Measurements from ENCODE around the gene SOX2.
"Not testable (repeated sequence)": the region's sequence is repeated elsewhere in the genome, so short reads cannot be mapped to it uniquely, and the experiment has no call there.

The SOX2 gene

GRCh38 chr3:181764033-181764432 is 52.3 kb downstream of the SOX2 start:
- DNase-seq = not testable (repeated sequence)

All from activated CD4-positive, alpha-beta T cell treated with anti-CD3 and anti-CD28 coated beads, Interleukin-10, Interleukin-2, amounts not matched to agents 100 ng/mL and 50 ng/mL, durations not matched to agents 16 hours and 8 hours (primary cell).